Measurements from ENCODE around the gene DNAJC25. TPM values are rescaled to one million over a fixed set of nuclear protein-coding genes. Genes with fewer than 3 reads are reported as not detected.

Gene DNAJC25
- total and polyA plus RNA-seq, 2 of the 8 experiments (the other 6 are each of a cell fraction or from before 2014, with no cell fraction given), result 2.7 to 6.2 TPM

- no peak overlapping the region for H2BK12ac ChIP-seq (ENCODE audit: low read depth, low read length)
- no peak overlapping the region for H4K5ac ChIP-seq (ENCODE audit: insufficient read length, low read depth, low read length)
- H3K27me3 ChIP-seq (replicated peaks in 1 of 4; ENCODE audit: control insufficient read depth in 3 of 4, extremely low read depth in 1 of 4, insufficient read depth in 3 of 4, low read length in 3 of 4), result no peaks in the 10 kb centered on the region
- H3K23ac ChIP-seq (ENCODE audit: insufficient read length), result no peak overlapping the region
- H3K4me1 ChIP-seq (replicated peaks in 1 of 4; ENCODE audit: control insufficient read depth in 3 of 4, insufficient read depth in 4 of 4, low read length in 3 of 4), result no peaks in the 10 kb centered on the region
- H3K4ac ChIP-seq (replicated peaks; ENCODE audit: insufficient read length, low read depth, low read length), result no peak overlapping the region
- H3K79me1 ChIP-seq (ENCODE audit: low read depth, low read length), result no peaks in the 10 kb centered on the region
- no peak overlapping the region for H3K4me3 ChIP-seq (ENCODE audit: extremely low read depth in 1 of 4, insufficient read depth in 2 of 4, low read depth in 3 of 4, low read length in 4 of 4)
- H3K27ac ChIP-seq (ENCODE audit: low read depth, low read length), result no peak overlapping the region
- H2BK120ac ChIP-seq (replicated peaks; ENCODE audit: low read depth, low read length), result no peak overlapping the region
- TF ChIP-seq POLR2AphosphoS5 (IDR thresholded peaks at IDR 0.05; ENCODE audit: low read depth, low read length), result no peak
- TF ChIP-seq ATF2 (IDR thresholded peaks at IDR 0.05; ENCODE audit: low read length), result no peak
- TF ChIP-seq SP4 (IDR thresholded peaks at IDR 0.05; ENCODE audit: low read length), result no peak
- no peak for TF ChIP-seq ZNF274 (IDR thresholded peaks at IDR 0.05; ENCODE audit: borderline replicate concordance, extremely low read depth, low read length)
- no peak for TF ChIP-seq TEAD4 (IDR thresholded peaks at IDR 0.05; ENCODE audit: low read depth, low read length)
- TF ChIP-seq SAP30 (IDR thresholded peaks at IDR 0.05; ENCODE audit: insufficient read depth, insufficient replicate concordance, low read length), result no peak
- no peak for TF ChIP-seq GTF2F1 (IDR thresholded peaks at IDR 0.05; ENCODE audit: borderline replicate concordance, low read depth, low read length)
- WGBS, 2 experiments (ENCODE audit: extremely low coverage in 1 of 2, insufficient coverage in 1 of 2, insufficient read length in 1 of 2, insufficient replicate concordance in 2 of 2, low coverage in 1 of 2, low lambda C conversion rate in 2 of 2, missing lambda C conversion rate in 1 of 2), result 88% methylated on average over 3 of the region's 3 CpGs; no CpG with 5 or more reads in 1 of the 2 experiments
- no peak overlapping the region for H3K56ac ChIP-seq (replicated peaks; ENCODE audit: insufficient read length, low read depth, low read length)
- no peak overlapping the region for H3K9ac ChIP-seq (replicated peaks in 1 of 4; ENCODE audit: extremely low read depth in 1 of 4, low read depth in 3 of 4, low read length in 3 of 4)
- H2BK15ac ChIP-seq (ENCODE audit: low read length), result no peak overlapping the region
- no peaks in the 10 kb centered on the region for H3K23me2 ChIP-seq (ENCODE audit: low read depth, low read length)
- POLR2A ChIA-PET (ENCODE audit: partially characterized antibody), result no interaction called here
- H4K20me1 ChIP-seq (replicated peaks in 1 of 2; ENCODE audit: control insufficient read depth in 1 of 2, insufficient read depth in 2 of 2, low read length in 2 of 2), result no peaks in the 10 kb centered on the region
- H2BK5ac ChIP-seq (ENCODE audit: low read depth, low read length), result no peak overlapping the region
- no peaks in the 10 kb centered on the region for H3K9me3 ChIP-seq (ENCODE audit: insufficient read depth in 2 of 2, low read depth in 1 of 2, low read length in 1 of 2)
- H3K4me2 ChIP-seq (ENCODE audit: insufficient read depth in 1 of 2, low read depth in 2 of 2, low read length in 2 of 2), result no peak overlapping the region
- CTCF ChIA-PET (ENCODE audit: partially characterized antibody), result interaction anchor here (0.5 to 1.5 kb wide), 2 partner anchors 8 to 29 kb away, joined by 3 to 4 read pairs; no protein-coding TSS in a partner anchor
- no peaks in the 10 kb centered on the region; a peak in 2 of 8 replicates for H3K36me3 ChIP-seq (ENCODE audit: control insufficient read depth in 2 of 4, insufficient read depth in 4 of 4, low read length in 3 of 4)
- no peak overlapping the region for H3K18ac ChIP-seq (ENCODE audit: extremely low read depth, low read length)
- no peaks in the 10 kb centered on the region for H3K79me2 ChIP-seq (ENCODE audit: control insufficient read depth in 1 of 2, insufficient read depth in 2 of 2, low read length in 2 of 2)
- H4K91ac ChIP-seq (replicated peaks; ENCODE audit: insufficient read length, low read length), result no peak overlapping the region
- no peak overlapping the region for H3K14ac ChIP-seq (ENCODE audit: insufficient read length)
- no peak overlapping the region for H2BK20ac ChIP-seq (ENCODE audit: low read length)
- no peak for FAIRE-seq
- no peak overlapping the region for H2AK5ac ChIP-seq (ENCODE audit: low read depth, low read length)
- no peak overlapping the region for H4K8ac ChIP-seq (ENCODE audit: extremely low read depth, insufficient read depth, low read length)
- DNase-seq (ENCODE audit: low read depth in 1 of 2, low spot score in 2 of 2), result no peak
- no peak overlapping the region for H2AFZ ChIP-seq (ENCODE audit: low read length)
These were observed 45.0 kb downstream of the DNAJC25 start for GRCh38 chr9:111676116-111676515.
